ENCODE results near the gene SLC44A4.
"Not testable (repeated sequence)": the region's sequence is repeated elsewhere in the genome, so short reads cannot be mapped to it uniquely, and the experiment has no call there.

The SLC44A4 gene

DNA sequence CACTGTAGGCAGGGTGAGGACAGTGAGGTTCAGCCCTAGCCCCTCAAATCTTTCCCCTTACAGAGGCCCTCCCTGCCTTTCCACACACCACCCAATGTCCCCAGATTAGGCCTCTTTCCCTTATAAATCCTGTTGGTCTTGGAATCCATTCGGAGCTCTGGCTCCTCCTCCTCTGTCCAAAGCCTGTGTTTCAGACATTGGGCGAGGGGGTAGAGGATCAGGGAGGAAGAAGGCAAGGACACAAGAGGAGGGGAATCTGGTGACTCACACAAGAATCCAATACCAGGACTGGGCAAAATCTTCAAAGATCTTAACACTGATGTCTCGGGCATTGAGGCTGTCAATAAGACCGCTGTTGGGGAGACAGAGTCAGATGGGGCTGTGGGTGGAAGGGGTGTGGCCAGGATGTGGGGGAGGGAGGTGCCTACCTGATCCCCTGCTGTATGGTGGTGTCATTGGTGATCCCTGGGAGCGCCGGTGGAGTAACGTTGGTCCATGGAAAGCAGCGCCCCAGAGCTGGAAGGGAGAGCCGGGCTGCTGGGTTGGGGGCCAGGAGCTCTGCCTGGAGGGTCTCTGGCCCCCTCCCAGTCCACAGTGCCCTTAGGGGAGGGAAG, 7.6 kb downstream of the SLC44A4 start:
- TF ChIP-seq ZFX (IDR thresholded peaks at IDR 0.05), result no peak
- no peak overlapping the region for H3K27ac ChIP-seq

DNA sequence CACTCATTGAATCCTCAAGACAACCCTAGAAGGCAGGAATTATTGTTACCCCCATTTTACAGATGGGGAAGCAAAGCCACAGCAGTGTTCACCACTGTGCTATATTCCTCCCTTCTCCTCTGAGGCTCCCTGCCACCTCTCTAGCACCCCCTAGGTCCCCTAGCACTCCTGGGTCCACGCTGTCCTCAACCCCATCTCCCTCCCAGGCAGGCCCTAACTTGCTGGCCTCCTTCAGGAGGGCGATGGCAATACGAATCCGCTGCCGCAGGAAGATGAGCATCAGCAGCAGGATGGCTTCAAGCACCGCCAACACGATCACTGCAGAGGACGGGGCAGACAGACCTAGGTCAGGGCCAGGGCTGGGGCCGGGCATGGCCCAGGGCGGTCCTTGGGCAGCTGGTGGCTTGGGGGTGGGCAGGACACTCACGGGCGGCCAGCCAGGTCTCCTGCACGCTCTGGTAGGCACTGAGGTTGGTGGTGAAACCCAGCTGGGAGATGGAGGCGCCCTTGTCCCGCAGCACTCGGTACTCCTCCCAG, 8.3 kb downstream of the SLC44A4 start:
- TF ChIP-seq, protein P1, sequence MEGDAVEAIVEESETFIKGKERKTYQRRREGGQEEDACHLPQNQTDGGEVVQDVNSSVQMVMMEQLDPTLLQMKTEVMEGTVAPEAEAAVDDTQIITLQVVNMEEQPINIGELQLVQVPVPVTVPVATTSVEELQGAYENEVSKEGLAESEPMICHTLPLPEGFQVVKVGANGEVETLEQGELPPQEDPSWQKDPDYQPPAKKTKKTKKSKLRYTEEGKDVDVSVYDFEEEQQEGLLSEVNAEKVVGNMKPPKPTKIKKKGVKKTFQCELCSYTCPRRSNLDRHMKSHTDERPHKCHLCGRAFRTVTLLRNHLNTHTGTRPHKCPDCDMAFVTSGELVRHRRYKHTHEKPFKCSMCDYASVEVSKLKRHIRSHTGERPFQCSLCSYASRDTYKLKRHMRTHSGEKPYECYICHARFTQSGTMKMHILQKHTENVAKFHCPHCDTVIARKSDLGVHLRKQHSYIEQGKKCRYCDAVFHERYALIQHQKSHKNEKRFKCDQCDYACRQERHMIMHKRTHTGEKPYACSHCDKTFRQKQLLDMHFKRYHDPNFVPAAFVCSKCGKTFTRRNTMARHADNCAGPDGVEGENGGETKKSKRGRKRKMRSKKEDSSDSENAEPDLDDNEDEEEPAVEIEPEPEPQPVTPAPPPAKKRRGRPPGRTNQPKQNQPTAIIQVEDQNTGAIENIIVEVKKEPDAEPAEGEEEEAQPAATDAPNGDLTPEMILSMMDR (conservative IDR thresholded peaks at IDR 0.05), result no peak
- TF ChIP-seq ZFX (IDR thresholded peaks at IDR 0.05), result no peak
- no peak overlapping the region for H3K27ac ChIP-seq

DNA sequence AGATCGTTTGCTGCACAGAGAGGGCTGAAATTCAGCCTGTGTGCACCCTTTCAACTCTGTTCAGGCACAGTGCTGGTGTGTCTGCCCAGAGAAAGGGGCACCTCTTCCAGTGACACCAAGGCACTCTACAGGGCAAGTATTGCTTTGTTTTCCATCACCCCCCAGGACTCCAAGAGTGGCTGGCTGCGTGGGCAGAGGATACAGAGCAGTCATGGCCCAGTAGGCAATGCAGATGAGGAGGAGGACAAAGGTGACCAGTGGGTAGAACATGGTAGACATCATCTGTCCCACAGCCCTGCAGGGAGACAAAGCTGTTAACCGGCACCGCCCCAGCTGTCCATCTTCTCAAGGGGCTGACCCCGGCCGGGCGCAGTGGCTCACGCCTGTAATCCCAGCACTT, 9.5 kb downstream of the SLC44A4 start:
- H3K27ac ChIP-seq, result no peak overlapping the region
- no peak for TF ChIP-seq ZFX (IDR thresholded peaks at IDR 0.05)

DNA sequence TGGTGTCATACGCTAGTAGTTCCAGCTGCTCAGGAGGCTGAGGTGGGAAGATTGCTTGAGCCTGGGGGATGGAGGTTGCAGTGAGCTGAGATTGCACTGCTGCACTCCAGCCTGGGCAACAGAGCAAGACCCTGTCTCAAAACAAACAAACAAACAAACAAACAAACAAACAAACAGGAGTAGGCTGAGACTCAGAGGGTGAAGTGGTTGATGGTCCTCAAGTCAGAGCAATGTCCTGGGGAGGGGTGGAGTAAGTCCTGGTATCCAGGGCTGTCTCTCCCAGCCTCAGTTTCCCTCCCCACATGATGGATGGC, 10.2 kb downstream of the SLC44A4 start:
- H3K27ac ChIP-seq, result not testable (repeated sequence)

DNA sequence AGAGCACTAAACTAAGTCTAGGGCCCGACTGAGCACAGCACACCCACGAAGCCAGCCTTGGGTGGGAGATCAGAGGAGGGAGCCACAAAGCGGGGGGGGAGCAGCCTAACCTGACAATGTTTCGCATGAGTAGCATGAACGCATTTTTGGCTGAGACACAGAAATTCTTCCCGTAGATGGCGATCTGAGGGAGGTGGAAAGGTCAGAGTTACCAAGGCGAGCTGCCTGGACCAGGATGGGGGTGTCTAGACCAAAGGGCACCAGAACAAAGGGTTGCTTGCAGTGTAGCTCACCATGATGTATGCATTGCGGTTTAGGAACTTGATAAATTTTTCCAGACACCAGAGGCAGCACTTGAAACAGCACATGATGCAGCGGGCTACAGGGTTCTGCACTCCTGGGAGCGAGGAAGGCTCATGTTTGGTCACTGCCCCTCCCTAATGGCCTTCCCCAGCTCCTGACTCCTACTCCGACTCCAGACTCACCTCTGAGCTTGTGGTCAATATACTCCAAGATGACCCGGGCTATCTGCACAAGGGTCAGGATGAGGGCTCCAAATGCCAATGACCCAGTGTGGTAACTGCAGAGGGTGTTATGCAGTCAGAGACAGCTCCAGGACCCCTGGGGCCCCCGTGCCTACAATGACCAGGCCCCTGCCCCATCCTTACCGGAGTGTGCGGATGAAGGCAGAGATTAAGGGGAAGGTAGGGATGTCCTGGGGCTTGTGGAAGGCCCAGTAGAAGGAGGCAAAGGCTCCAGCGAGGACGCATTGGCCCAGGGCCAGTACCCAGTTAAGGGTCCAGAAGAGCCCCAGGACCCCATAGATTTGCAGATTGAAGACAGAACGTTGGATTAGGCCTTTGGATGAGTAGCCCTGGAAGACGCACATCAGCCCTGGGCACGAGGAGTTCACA, 13.3 kb downstream of the SLC44A4 start:
- TF ChIP-seq, protein P1 (conservative IDR thresholded peaks at IDR 0.05), result no peak
- no peak for TF ChIP-seq ZFX (IDR thresholded peaks at IDR 0.05)
- H3K27ac ChIP-seq, result no peak overlapping the region

DNA sequence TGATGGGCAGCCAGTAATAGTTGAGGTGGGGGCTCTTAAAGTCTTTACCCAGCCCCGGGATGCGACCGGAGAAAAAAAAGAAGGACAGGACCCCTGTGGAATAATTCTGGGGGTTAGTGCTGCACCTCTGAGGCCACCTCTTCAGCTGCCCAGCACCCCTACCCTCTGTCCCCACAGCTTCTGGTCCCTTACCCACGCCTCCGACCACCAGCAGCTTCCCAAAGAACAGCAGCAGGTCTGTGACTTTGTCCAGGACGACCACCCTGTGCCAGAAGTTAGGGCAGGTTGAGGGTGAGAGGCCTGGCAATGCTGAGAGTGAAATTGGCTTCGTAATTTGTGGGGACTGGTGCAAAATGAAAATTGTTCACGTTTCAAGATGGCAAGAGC, 14.0 kb downstream of the SLC44A4 start:
- no peak overlapping the region; the same call in 1 of the 2 replicates for H3K27ac ChIP-seq
- TF ChIP-seq ZFX (IDR thresholded peaks at IDR 0.05), result no peak
- TF ChIP-seq, protein P1 (conservative IDR thresholded peaks at IDR 0.05), result no peak

DNA sequence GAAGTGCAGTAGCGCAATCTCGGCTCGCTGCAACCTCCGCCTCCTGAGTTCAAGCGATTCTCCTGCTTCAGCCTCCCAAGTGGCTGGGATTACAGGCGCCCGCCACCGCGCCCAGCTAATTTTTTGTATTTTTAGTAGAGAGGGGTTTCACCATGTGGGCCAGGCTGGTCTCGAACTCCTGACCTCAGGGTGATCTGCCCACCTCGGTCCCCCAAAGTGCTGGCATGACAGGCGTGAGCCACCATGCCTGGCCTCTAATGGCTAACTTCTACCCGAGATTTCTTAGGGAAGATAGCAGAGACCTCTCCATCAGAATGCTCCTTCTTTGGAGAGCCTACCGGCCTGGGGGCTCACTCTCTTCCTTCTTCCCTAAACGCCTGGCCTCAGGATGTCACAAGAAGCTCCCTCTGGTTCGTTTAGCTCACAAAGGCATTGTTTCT, 14.7 kb downstream of the SLC44A4 start:
- H3K27ac ChIP-seq, result peak overlapping the region; percentile 63

DNA sequence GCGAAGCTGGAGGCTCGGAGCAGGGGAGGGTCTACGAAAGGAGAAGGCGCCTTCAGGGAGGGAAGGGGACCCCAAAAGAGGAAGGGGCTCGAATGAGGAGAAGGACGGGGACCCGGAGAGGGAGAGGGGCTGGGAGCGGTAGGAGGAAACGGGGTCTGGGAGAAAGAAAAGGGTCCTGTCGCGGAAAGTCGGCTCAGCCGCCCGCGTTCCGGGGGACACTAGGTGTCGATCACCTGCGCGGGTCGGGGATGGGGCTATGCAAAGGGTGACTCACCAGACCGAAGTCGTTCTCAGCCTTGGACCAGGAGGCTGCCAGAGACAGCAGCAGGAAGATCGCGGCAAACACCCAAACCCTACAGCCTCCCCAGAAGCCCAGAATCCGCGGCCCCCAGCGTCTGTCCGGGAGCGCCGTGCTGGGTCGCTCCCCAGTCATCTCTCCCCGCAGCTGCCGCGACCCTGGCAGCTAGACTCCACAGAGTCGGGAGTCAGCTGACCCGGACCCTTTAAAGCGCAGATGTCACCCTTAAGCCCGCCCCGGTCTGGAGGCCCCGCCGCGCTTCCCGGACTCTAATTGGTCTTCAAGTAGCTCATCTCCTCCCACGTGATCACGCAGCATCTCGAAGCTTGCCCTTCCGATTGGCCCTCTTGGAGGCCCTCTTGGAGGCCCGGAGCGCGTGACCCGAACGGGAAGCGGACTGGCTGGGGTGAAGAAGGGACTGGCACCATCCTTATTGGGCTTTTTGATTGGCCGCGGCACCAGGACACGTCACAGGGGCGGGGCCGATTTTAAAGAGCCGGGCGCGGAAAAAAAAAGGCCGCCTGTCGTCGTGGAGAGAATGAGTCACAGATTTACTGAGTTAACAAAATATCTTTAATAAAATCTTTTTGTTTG, 16.2 kb downstream of the SLC44A4 start, which contains the start of gene NEU1:
Gene NEU1, minus strand, starts transcription at position 478 of the 892 bp plus-strand sequence. Its CDS starts 45 bp downstream, at position 433.
- H3K27ac ChIP-seq, result peak within 1 kb of the TSS; percentile 63
- TF ChIP-seq, protein P1 (conservative IDR thresholded peaks at IDR 0.05), result no peak
- no peak for TF ChIP-seq ZFX (IDR thresholded peaks at IDR 0.05)

DNA sequence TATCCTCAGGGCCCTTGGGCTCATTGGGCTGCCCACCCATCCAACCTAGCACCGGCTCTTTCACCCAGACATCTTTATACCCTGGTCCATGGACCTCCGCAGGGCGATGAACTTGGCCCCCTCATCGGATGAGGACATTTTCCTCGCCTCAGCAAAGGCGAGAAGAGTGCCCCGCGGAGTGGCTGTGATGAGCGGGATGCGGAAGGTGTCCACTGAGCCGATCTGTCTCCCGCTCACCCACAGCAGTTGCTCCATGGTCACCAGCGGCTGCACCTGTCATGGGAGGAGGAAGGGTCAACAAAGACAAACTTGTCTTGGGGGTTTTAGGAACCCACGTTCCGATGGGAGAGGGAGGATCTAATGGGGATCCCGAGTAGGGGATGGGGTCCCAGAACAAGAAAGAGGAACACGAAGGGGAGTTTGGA, 16.9 kb downstream of the SLC44A4 start:
- no peak for TF ChIP-seq ZFX (IDR thresholded peaks at IDR 0.05)
- TF ChIP-seq, protein P1 (conservative IDR thresholded peaks at IDR 0.05), result no peak
- peak overlapping the region; percentile 63 for H3K27ac ChIP-seq
